HG02759 (cell line): ENCODE measurements around the gene SCD5.

Experiments
- ATAC-seq: cut with Tn5 transposase; IDR thresholded peaks from one replicate; pipeline ENCODE4 v1.9.1; 2021; ENCODE audit warnings: mild to moderate bottlenecking, moderate library complexity; ENCODE audit not compliant: unreplicated experiment

The SCD5 gene

DNA sequence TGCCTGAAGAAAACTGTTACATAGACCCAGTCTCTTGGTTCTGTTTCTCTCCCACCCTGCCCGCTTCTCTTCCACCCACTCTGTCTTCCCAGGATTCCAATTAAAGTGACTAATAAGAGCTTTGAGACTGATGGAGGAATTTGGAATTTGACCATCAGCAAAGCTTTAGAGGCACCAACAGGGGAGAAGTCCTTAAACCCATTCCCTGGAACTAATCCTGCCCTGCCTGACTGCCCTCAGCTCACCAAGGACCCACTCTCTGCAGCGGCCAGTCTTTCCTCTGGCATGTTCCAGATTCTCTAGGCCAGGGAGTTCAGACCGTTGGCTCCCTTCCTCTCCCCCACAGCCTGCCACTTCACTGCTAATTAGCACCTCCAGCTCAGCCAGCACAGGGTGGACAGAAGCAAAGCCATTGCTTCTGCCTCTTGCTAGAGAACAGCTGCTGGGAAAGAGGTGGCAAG is 23.9 kb downstream of the SCD5 start:
- no peak for ATAC-seq

DNA sequence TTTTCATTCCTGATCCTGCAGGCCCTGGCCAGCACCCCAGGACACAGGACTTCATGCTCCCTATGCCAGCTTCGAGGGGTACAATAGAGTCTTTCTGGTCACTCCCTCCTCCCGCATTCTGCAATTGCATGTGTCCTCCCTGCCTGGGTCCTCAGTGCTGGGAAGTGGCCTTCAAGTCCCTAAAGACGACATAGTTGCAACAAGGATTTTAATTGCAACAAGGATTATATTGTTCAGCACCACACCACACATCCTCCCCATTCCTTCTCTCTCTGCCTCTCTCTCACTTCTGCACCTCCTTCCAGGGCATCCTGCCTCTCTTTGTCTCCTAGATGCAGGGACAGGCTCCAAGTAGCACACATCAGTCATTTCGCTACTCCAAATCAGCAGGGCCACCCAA is 25.5 kb downstream of the SCD5 start:
- no peak for ATAC-seq

DNA sequence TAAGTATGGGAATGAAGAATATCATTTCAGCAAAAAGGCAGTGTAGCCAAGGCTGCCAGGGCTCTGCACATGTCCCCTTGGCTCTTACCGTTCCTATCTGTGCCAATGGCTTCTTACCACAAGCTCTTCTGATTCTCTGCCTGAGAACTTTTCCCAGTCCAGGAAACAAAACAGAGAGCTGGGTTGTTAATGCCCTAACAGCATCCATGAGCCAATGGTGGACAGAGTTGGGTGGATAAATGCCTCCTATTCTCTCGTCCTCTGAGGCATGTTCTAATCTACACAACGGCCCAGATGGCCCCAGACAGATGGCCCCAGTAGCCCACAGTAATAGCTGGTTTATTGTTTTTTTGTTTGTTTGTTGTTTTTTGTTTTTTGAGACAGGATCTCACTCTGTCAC is 28.0 kb downstream of the SCD5 start:
- ATAC-seq, result no peak

DNA sequence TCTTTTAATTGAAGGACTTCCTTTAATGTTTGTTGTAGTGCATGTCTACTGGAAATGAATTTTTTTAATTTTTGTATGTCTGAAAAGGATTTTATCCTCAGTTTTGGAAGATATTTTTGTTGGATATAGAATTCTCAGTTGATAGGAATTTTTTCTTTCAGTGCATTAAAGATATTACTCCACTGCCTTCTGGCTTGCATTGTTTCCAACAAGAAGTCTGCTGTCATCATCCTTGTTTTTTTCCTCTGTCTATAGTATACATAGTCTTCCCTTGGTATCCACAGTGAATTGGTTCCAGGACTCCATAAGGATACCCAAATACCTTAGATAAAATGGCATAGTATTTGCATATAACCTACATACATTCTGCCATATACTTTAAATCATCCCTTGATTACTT is 33.5 kb downstream of the SCD5 start:
- ATAC-seq, result no peak

DNA sequence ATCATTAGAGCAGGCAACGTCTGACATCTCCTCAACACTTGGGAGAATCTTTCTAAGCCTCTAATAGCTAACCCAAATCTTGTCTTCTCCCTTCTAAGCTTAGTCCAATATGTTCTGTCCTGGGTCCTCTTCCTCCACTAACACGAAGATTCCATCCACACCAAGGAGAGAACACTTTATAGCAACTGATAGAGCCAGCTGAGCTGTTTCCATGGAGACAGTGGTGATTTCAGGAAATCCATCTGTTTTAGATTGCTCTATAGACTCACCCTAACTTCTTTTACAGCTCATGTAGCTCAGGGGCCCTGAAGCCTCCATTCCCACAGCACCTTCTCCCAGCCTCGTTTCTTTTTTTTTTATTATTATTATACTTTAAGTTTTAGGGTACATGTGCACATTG is 37.4 kb downstream of the SCD5 start:
- no peak for ATAC-seq

DNA sequence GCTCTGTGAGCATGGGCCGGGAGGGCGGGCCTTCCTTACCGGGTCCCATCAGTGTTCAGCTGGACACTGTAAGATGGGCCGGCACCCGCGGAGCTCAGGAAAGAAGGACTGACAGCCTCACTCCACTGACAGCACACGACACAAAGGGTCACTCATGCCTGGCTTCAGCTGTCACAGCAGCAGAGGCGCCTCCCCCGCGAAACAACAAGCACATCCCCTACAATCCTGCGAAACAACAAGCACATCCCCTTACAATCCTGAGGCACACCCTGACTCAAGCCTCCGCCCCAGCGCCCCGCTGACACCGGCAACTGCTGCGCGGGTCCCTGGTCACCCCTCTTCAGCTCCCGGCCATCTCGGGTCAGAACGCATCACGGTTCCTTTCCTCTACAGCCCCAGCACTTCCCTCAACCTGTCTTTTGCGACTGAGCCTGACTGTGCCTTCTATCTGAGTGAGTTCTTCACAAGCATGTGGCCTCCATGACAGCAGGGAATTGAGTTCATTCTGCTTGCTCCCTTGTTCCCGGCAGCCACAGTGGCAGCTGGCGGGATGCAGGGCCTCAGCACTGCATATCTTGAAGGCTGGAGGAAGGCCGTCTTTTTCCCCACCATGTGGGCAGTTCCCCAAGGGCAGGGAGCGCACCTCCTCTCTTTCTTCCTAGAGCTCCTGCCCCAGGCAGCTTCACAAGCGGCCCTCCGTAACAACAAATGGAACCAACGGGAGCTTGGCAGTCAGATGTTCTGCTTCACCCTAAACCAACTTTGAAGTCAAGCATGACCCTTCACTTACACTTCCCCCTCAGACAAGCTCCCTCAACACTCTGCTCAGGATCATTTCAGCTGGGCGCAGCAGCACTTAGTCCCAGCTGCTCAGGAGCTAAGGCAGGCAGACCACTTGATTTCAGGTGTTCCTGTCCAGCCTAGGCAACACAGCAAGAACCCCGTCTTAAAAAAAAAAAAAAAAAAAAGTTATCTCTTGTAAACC is 39.6 kb downstream of the SCD5 start:
- ATAC-seq, result no peak

DNA sequence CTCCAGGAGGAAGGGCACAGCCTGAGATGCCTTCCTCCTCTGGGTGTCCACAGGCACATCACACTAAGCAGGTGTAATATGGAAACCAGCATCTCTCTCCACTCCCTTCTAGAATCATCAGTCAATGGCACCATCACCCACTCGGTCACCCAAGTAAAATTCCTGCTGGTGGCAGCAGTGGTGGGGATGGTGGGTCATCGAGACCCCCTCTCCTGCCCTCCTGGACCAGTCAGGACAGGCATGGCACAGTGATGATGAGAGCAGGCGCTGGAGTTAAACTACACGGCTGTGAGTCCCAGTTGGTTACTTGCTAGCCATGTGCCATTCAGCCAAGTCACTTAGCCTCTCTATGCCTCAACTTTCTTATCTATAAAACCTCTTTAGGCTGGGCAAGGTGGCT is 42.5 kb downstream of the SCD5 start:
- no peak for ATAC-seq

DNA sequence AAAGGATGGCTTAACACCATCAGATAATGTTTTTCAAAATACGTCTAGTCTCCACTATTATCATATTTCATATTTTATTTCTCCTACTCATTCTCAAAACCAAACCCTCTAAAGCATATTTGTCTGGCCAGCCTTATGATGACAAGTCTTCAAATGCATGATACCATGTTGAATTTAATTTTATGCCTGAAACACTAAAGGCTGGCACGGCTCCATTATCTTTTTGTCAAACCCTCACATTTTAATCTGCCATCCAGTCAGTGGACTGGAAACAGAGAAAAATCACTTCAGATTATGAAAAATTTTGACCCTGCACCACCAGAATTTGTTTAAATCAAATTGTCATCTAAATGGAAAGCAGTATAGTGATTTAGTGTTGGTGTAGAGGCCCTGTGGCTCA is 42.9 kb downstream of the SCD5 start:
- no peak for ATAC-seq

DNA sequence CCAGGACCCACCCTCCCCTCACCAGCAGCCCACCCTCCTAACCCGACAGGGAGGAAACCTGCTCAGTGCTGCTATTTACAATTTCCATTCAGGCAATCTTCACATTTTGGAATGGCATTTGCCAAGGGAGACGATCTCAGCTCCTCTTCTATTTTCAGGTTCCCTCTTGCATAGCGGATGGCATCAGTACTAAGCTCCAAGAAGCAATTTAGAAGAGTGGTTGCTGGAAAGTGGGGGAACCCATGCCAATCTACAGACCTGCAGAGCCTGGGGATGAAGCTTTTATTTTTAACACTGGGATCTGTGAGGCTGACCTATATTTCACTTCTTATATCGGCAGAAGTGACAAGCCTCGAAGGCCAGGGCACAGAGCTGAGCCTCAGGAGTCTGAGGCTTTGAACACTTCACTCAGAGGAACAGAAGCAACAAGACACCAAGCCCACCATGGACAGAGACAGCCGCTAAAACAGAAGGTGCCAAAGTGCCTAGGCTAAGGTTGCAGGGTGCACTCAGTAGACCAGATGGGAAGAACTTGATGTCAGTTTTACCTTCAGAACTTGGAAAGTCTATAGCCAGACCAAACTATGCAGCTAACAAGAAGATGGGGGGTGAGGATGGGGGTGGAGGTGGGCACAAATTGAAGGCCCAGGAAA is 44.0 kb downstream of the SCD5 start:
- no peak for ATAC-seq

DNA sequence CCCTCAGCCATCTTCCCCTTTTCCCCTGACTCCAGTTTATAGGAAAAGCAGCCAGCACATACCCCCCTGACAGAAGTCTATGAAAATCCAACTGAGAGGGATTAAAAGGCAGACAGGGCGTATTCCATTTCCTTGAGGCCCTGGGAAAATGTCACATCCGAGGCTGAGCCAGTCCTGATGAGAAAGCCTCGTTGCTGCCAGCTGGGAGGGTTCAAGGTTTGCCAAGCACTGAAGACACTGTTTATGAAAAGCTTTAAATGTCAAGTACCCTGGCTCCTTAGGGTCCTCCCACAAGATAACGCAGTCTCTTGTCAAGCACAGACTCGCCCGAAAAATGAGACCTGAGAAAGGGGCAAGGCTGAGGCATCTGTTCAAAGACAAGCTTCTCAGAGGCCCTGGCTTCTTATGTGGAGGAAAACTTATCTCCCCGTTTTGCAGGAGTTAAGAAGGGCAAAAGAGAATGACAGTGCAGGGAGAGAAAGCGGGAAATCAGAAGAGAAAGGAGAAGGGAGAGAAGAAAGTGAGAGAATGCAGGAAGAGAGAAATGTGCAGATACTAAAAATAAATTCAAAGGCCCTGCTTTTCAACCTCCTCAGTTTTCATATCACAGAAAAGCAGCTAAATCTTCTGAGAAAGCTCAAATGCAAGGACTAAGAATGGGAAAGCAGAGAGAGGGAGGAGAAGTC is 44.7 kb downstream of the SCD5 start:
- ATAC-seq, result no peak

DNA sequence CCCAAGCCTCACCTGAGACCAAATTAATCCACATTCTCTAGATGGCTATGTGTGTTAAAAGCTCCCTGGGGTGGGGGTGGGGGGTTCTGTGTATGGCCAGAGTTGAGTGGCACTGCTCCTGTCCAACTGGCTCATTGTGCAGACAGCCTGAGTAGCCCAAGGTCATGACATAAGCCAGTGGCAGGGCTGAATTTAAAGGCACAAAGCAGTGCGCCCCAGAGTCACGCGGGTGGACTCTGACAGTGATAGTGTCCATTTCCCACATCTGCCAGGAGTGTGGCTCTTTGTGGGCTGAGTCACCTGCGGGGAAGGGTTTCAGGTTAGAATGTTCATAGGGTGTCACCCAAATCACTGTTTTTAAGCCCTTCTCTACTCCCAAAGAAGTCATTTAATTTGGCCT is 45.4 kb downstream of the SCD5 start:
- no peak for ATAC-seq

DNA sequence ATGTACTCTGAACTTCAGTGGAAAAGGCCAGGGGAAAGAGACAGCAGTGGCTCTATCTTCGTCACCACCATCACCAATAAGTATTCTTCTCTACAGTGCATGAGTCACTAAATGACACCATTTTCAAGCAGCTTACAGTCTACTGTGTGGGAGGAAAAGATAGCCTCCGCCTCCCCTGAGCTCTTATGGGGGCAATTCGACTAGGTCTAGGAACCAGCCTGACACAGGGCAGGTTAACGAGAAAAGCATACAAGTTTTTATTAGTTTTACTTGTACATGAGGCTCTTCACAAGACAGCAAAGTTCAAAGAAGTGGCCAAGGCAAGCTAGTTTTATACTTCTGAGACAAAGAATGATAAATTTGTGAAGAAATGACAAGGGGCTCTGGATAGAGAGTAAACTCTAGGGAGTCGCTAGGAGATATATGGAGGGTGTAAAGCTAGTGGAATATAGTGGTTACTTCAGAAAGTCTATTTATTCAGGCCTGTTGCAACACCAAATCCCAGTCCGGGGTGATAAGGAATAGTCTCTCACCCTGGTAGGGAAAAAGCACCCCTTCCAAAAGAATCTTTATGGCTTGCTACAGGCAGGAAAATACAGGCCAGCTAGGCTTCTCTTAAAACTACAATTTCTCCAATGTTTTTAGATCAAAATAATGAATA is 49.7 kb downstream of the SCD5 start:
- ATAC-seq, result no peak

DNA sequence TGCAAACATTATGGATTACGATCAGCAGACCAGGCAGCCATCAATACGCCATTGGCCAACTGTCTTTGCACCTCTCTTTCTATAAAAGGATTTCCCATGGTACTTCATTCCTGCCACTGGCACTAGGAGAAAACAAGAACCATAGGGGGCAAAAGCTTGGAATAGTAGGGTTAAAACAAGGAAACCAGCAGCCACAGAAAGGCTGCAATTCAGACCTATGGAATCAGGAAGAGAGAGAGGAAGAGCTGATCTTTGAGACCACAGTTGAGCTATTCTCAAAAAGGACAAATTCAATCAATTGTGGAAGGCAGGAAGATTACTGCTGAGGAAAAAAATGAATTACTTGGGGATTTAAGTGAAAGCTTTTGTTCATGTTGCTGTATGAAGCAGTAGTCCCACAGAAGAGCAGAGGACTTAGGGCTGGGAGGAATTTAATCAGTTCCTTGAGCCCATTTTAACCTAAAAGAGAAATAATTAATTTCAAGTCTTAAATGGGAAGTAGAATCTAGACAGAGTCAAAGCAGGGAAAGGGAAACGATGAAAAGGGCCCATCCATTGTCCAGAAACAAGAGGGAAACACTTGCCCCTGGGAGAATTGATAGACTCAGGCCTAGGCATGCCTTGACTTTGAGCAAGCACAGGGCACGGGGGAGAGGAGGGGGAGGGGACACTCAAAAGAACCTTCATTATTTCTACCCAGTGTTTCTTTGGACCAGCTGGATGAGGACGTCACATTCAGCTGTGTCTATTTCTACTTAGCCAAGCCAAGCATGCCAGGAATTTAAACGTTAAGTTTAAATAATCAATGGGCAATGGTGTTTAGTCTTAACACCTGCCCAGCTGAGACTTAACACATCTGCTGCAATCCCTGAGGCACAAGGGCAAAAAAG is 50.7 kb downstream of the SCD5 start:
- no peak for ATAC-seq

DNA sequence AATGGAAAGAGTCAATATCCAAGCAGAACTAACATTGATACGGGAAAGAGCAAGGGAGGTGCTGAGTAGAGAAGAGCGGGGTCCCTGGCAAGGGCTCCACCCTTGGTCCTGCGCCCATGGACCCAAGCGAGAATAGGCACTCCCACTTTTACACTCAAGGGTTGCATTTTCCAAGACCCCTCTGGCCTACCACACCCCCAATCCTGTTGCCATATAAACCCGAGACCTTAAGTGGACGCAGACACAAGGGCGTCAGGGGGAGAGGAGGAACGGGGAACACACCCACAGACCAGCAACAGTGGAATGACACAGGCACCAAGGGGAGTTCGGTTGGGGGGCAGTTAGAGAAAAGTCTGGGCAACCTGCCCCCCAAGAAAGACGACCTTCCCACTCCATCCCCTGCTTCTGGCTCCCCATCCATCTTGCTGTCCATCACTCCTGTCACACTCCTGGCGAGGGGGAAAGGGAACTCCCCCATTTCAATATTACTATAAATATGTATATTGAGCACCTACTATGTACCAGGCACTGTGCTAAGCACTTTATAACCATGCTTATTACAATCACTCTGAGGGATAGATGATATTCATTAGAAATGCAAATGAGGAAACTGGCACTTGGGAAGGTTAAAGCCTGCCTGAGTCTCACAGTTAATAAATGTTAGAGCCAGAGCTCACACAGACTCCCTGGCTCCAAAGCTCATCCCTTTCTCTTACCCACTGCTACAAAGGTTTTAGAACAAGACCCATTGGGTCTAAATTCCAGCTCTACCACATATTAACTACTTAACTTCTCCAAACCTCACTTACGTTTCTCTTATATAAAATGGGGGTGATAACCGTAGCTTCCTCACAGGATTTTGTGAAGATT is 51.7 kb downstream of the SCD5 start:
- no peak for ATAC-seq

DNA sequence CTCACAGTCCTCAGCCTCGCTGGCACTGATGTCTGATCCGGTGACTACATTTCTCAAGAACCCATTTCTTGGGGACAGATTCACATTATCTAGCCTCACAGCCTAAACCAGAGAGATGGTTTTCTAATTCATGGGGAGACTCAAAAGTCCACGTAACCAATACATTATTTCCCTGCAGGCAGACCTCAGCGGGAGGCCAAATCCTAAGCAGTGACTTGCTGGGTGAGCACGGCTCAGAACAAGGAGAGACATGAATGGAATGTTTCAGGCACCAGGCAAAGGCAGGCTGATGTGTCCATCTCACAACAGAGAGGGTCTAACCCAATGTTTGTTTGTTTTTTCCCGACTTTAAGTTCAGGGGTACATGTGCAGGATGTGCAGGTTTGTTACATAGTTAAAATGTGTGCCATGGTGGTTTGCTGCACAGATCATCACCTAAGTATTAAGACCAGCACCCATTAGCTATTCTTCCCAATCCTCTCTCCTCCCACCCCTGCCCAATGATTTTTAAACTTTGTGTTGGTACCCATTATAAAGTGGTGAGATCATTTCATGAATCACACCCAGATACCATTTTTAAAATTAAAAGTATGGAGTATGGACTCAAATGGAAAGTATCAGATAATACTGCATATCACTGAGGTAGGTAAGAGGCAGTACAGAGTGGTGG is 53.3 kb downstream of the SCD5 start:
- no peak for ATAC-seq

DNA sequence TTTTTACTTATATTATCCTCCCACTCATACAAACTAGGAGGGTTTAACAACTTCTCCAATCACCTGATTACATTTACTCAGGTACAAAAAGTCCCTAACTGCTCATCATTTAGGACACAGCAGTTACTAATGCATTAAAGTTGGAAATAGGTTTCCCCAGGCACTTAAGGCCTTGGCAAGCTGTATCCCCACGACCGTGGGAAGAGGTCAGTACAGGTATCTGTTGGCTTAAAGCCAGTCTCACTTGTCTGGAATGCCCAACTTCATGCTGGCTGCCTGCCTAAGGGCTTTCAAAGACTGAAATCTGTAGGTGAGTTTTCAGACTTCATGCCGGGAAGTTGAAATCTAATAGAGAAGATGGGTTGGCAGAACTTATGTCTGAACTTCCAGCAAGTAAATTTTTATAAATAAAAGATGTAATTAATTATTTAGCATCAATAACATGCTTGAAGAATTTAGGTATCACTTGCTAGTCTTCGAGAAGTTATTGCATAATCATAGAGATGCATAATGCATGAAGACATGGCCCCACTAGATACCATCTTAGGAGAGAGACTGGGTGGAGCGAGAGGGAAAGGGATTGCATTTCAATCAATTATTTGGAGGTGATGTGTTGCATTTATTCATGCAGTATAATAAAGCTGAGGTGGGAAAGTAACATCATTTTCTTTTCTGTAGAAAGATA is 54.2 kb downstream of the SCD5 start:
- no peak for ATAC-seq

DNA sequence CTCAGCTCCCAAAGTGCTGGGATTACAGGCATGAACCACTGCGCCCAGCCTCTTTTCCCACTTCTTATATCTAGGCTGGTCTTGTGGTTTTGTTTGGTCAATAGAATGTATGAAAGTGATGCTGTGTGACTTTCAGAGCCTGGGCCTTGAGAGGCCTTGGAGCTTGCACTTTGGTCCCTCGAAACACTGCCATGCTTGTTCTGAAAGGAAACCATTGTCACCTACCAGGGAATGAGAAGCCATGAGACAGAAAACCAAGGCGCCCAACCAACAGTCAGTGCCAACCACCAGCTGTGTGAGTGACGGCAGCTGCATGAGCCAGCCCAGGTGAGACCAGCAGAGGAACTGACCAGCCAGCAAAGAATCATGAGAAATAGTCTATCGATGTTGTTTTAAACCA is 57.4 kb downstream of the SCD5 start:
- ATAC-seq, result no peak
